Upper lobe of left lung (tissue), 6 donors: ENCODE measurements around the gene ARRB1. TPM values are rescaled to one million over a fixed set of nuclear protein-coding genes. Genes with fewer than 3 reads are reported as not detected.
"Not testable (repeated sequence)": the region's sequence is repeated elsewhere in the genome, so short reads cannot be mapped to it uniquely, and the experiment has no call there.

Experiments
- ATAC-seq, 2 donors: fragments of 200-7000 bp; cut with Tn5 transposase; one replicate each; pipeline ENCODE4 v1.9.1; 2022; ENCODE audit warnings: mild to moderate bottlenecking in 2 of 2, moderate library complexity in 2 of 2; ENCODE audit not compliant: low FRiP score in 2 of 2
- DNase-seq, 2 donors: peaks; one replicate each; pipeline ENCODE4 v3.0.0-alpha.2; 2019 to 2020
- H3K27ac ChIP-seq, 4 donors: fragments of 200-600 bp; sonication (generic); one replicate each; pipeline ENCODE4 v1.5.1; 2016 to 2019
- H3K27me3 ChIP-seq, 4 donors: fragments of 200-600 bp; sonication (generic); one replicate each; pipeline ENCODE4 v1.5.1; 2017 to 2019
- H3K36me3 ChIP-seq, 4 donors: fragments of 200-600 bp; sonication (generic); one replicate each; pipeline ENCODE4 v1.5.1; 2016 to 2019
- H3K4me1 ChIP-seq, 4 donors: fragments of 200-600 bp; sonication (generic); one replicate each; pipeline ENCODE4 v1.5.1; 2018 to 2019
- H3K4me3 ChIP-seq, 4 donors: fragments of 200-600 bp; sonication (generic); one replicate each; pipeline ENCODE4 v1.5.1; 2017 to 2019; ENCODE audit warnings: mild to moderate bottlenecking in 2 of 4, moderate library complexity in 1 of 4
- H3K9me3 ChIP-seq, 4 donors: fragments of 200-600 bp; sonication (generic); one replicate each; pipeline ENCODE4 v1.5.1; 2018 to 2019
- CTCF ChIP-seq, 6 experiments: fragments of 450-650 bp in 4 of 6; fragments of 200-600 bp in 2 of 6; sonication (generic) in 2 of 6; IDR thresholded peaks; one replicate each; pipeline ENCODE4 v1.5.1; 2016 to 2019; ENCODE audit warnings: antibody characterized with exemption in 6 of 6
- EP300 ChIP-seq, 4 donors: sonication (generic); formaldehyde crosslinking; IDR thresholded peaks; one replicate each; pipeline ENCODE4 v1.5.1; 2017; ENCODE audit warnings: antibody characterized with exemption in 4 of 4, control low read depth in 2 of 4
- POLR2A ChIP-seq, 4 donors: fragments of 450-650 bp; IDR thresholded peaks; one replicate each; pipeline ENCODE4 v1.5.1; 2016 to 2017; ENCODE audit warnings: antibody characterized with exemption in 4 of 4, mild to moderate bottlenecking in 2 of 4
- POLR2AphosphoS5 ChIP-seq, 2 donors: sonication (generic); formaldehyde crosslinking; IDR thresholded peaks; one replicate each; pipeline ENCODE4 v1.5.1; 2017; ENCODE audit warnings: antibody characterized with exemption in 2 of 2
- WGBS, 2 donors: methylation state at CpG; one replicate each; pipeline ENCODE4 v1.1.5; 2017 to 2018; 5-methylcytosine and 5-hydroxymethylcytosine counted together
- total RNA-seq, 6 donors: library from RNA; depleted of rRNA in 4 of 6; stranded (reverse); fragments of >200 nt in 4 of 6; gene quantifications; one replicate each; pipeline versions ENCODE4 v1.1.0 to v1.2.1, GENCODE V29; 2016 to 2021
- donor health status: DM: no; HTN: no; CAD: no; lungs with moderate emphysema.
- donor health status: DM: no; HTN: yes; CAD: no; lungs with severe emphysema.

The ARRB1 gene
- total RNA-seq, 6 donors from 2014 or later = 119 to 235 (median 170) TPM

- peak; percentile 47 to 86 for ATAC-seq
- H3K36me3 ChIP-seq = no peaks in the 10 kb centered on the region
Measured at GRCh38 chr11:75365711-75366181, 14.3 kb upstream of the ARRB1 start.

GRCh38 chr11:75362285-75362684, 10.8 kb upstream of the ARRB1 start:
- H3K4me1 ChIP-seq = peaks cover 6 to 20% (median 13%) of the 10 kb centered on the region in 4 donors
- H3K27ac ChIP-seq, H3K27me3 ChIP-seq, ATAC-seq, H3K36me3 ChIP-seq, H3K9me3 ChIP-seq, DNase-seq, H3K4me3 ChIP-seq: not testable (repeated sequence)
- 87% methylated on average over 4 of the region's 4 CpGs for WGBS, 2 donors

More at GRCh38 chr11:75365711-75366181, 14.3 kb upstream of the ARRB1 start:
- no peak for TF ChIP-seq POLR2AphosphoS5 (IDR thresholded peaks at IDR 0.05)
- no peak for TF ChIP-seq EP300 (IDR thresholded peaks at IDR 0.05)
- TF ChIP-seq CTCF (IDR thresholded peaks at IDR 0.05) = no peak
- TF ChIP-seq POLR2A (IDR thresholded peaks at IDR 0.05) = no peak
- Histone ChIP-seq H3K27ac (peak overlapping the region; percentile 32 to 74 (median 55)), H3K4me1 (peaks cover 14 to 31% (median 21%) of the 10 kb centered on the region in 4 donors), H3K9me3 (no peaks in the 10 kb centered on the region), H3K27me3 (no peaks in the 10 kb centered on the region), H3K4me3 (no peak overlapping the region)
- DNase-seq = no peak
- WGBS, 2 donors = 29 to 31% methylated on average over 2 of the region's 2 CpGs

- WGBS, 2 donors = 51 to 55% methylated on average over 2 of the region's 2 CpGs
- Histone ChIP-seq H3K36me3 (no peaks in the 10 kb centered on the region), H3K4me3 (no peak overlapping the region), H3K4me1 (peaks cover 12 to 24% (median 18%) of the 10 kb centered on the region in 4 donors), H3K27ac (peak overlapping the region in 2 of 4 donors; percentile 11 to 15), H3K27me3 (no peaks in the 10 kb centered on the region), H3K9me3 (no peaks in the 10 kb centered on the region)
- DNase-seq (no peak), ATAC-seq (no peak)
- TF ChIP-seq POLR2AphosphoS5 (IDR thresholded peaks at IDR 0.05) (no peak), POLR2A (IDR thresholded peaks at IDR 0.05) (no peak), EP300 (IDR thresholded peaks at IDR 0.05) (no peak), CTCF (IDR thresholded peaks at IDR 0.05) (no peak)
Measured at GRCh38 chr11:75356613-75357012, 5.2 kb upstream of the ARRB1 start.

- peaks cover 19 to 36% (median 25%) of the 10 kb centered on the region in 4 donors for H3K4me1 ChIP-seq
- 92% methylated on average over 10 of the region's 10 CpGs for WGBS, 2 donors
- no peak for ATAC-seq
- no peak for DNase-seq
- H3K4me3 ChIP-seq = no peak overlapping the region
- TF ChIP-seq EP300 (IDR thresholded peaks at IDR 0.05) (no peak), CTCF (IDR thresholded peaks at IDR 0.05) (no peak), POLR2A (IDR thresholded peaks at IDR 0.05) (no peak), POLR2AphosphoS5 (IDR thresholded peaks at IDR 0.05) (no peak)
- no peaks in the 10 kb centered on the region for H3K27me3 ChIP-seq
- H3K36me3 ChIP-seq = no peaks in the 10 kb centered on the region
- no peaks in the 10 kb centered on the region for H3K9me3 ChIP-seq
- H3K27ac ChIP-seq = peak overlapping the region in 1 of 4 donors; percentile 49
Measured at GRCh38 chr11:75355051-75355450, 3.6 kb upstream of the ARRB1 start.

GRCh38 chr11:75352588-75353206, 1.2 kb upstream of the ARRB1 start:
- DNase-seq (no peak), ATAC-seq (no peak)
- WGBS, 2 donors = 10 to 25% methylated on average over 2 to 5 of the region's 5 CpGs
- peak overlapping the region in 3 of 4 donors; percentile 83 to 93 (median 88) for H3K4me3 ChIP-seq
- no peak for TF ChIP-seq CTCF (IDR thresholded peaks at IDR 0.05)
- TF ChIP-seq POLR2AphosphoS5 (IDR thresholded peaks at IDR 0.05) = no peak
- TF ChIP-seq POLR2A (IDR thresholded peaks at IDR 0.05) = no peak
- TF ChIP-seq EP300 (IDR thresholded peaks at IDR 0.05) = no peak
- no peaks in the 10 kb centered on the region for H3K9me3 ChIP-seq
- H3K27ac ChIP-seq = peak overlapping the region; percentile 95 to 97 (median 96)
- H3K27me3 ChIP-seq = no peaks in the 10 kb centered on the region
- H3K4me1 ChIP-seq = peaks cover 37 to 59% (median 48%) of the 10 kb centered on the region in 4 donors
- H3K36me3 ChIP-seq = no peaks in the 10 kb centered on the region
